HG03280 (cell line): ENCODE results near the gene ANKRD2.
"Not testable (repeated sequence)": the region's sequence is repeated elsewhere in the genome, so short reads cannot be mapped to it uniquely, and the experiment has no call there.

Source experiments
- ATAC-seq: cut with Tn5 transposase; IDR thresholded peaks from one replicate; pipeline ENCODE4 v1.9.1; 2021; ENCODE audit warnings: mild to moderate bottlenecking, moderate library complexity; ENCODE audit not compliant: unreplicated experiment

ANKRD2 gene

GRCh38 chr10:97570789-97571471 lies 1.6 kb upstream of the ANKRD2 start:
- ATAC-seq, result no peak

GRCh38 chr10:97571622-97572021 lies 957 bp upstream of the ANKRD2 start:
- ATAC-seq, result no peak

- no peak for ATAC-seq
Observed at GRCh38 chr10:97573021-97573420, 442 bp downstream of the ANKRD2 start.

- ATAC-seq, result no peak
Observed at GRCh38 chr10:97573672-97574071, 1.1 kb downstream of the ANKRD2 start.

GRCh38 chr10:97574374-97575126 lies 2.0 kb downstream of the ANKRD2 start:
- ATAC-seq, result no peak

GRCh38 chr10:97575127-97575668 lies 2.6 kb downstream of the ANKRD2 start:
- no peak for ATAC-seq

GRCh38 chr10:97576487-97576886 lies 3.9 kb downstream of the ANKRD2 start:
- ATAC-seq, result not testable (repeated sequence)

- ATAC-seq, result no peak
Observed at GRCh38 chr10:97577701-97578100, 5.1 kb downstream of the ANKRD2 start.

GRCh38 chr10:97578171-97578844 lies 5.7 kb downstream of the ANKRD2 start:
- ATAC-seq, result no peak

GRCh38 chr10:97580421-97581367 lies 8.1 kb downstream of the ANKRD2 start:
- no peak for ATAC-seq

GRCh38 chr10:97582169-97582568 lies 9.6 kb downstream of the ANKRD2 start:
- ATAC-seq, result no peak

GRCh38 chr10:97583476-97583875 lies 10.9 kb downstream of the ANKRD2 start:
- no peak for ATAC-seq

GRCh38 chr10:97584060-97584797 lies 11.7 kb downstream of the ANKRD2 start, which contains the start of gene HOGA1:
Gene HOGA1, plus strand, starts transcription at chr10:97584389. Its CDS starts 315 bp downstream, at chr10:97584704.
- ATAC-seq, result no peak

GRCh38 chr10:97584798-97585438 lies 12.3 kb downstream of the ANKRD2 start:
- ATAC-seq, result no peak

GRCh38 chr10:97585439-97585811 lies 12.8 kb downstream of the ANKRD2 start:
- ATAC-seq, result no peak

GRCh38 chr10:97587183-97587582 lies 14.6 kb downstream of the ANKRD2 start:
- ATAC-seq, result no peak

GRCh38 chr10:97589479-97589878 lies 16.9 kb downstream of the ANKRD2 start, which contains the start of gene C10orf62:
Gene C10orf62, plus strand, starts transcription at chr10:97589721. Its CDS starts 177 bp downstream, at chr10:97589898.
- no peak for ATAC-seq

GRCh38 chr10:97590082-97590747 lies 17.6 kb downstream of the ANKRD2 start:
- no peak for ATAC-seq
